ENCODE data around the gene PECR. TPM values are rescaled to one million over a fixed set of nuclear protein-coding genes. Genes with fewer than 3 reads are reported as not detected.

Gene PECR
- total and polyA plus RNA-seq, 9 of the 15 experiments (the other 6 are each of a cell fraction or from before 2014, with no cell fraction given) = 1.1 to 10.3 (median 8.2) TPM

GRCh38 chr2:216101109-216101508 lies 19.5 kb upstream of the PECR start:
- ATAC-seq = no peak
- BruUV-seq (replicated peaks) = no TSS peak
- WGBS (ENCODE audit: insufficient coverage, low coverage, missing lambda C conversion rate) = 54% methylated on average over 1 of the region's 4 CpGs
- no peak overlapping the region for H3K9ac ChIP-seq (ENCODE audit: insufficient read depth in 1 of 2, low read depth in 2 of 2, low read length in 2 of 2)
- POLR2A ChIA-PET = interaction anchor here (0.6 to 1.5 kb wide), 2 partner anchors 11 to 270 kb away, joined by 3 read pairs; no protein-coding TSS in a partner anchor
- H3K27me3 ChIP-seq (ENCODE audit: control insufficient read depth in 2 of 2, insufficient read depth in 2 of 2, low read length in 2 of 2) = no peaks in the 10 kb centered on the region
- no peaks in the 10 kb centered on the region for H3K4me1 ChIP-seq (replicated peaks in 1 of 2; ENCODE audit: control insufficient read depth in 2 of 2, insufficient read depth in 2 of 2, low read length in 2 of 2)
- no peak overlapping the region for H3K4me3 ChIP-seq
- H3K36me3 ChIP-seq (ENCODE audit: control insufficient read depth, insufficient read depth, low read length) = no peaks in the 10 kb centered on the region
- H3K9me3 ChIP-seq (replicated peaks; ENCODE audit: control insufficient read depth, insufficient read depth, low read depth, low read length) = no peaks in the 10 kb centered on the region
- intact Hi-C loops (cut with micrococcal nuclease) (loop anchor here (10.0 kb wide), 1 partner anchor 146 kb away; no protein-coding TSS in a partner anchor), in situ Hi-C loops (cut with MboI) (no loop called here)
- H3K9me1 ChIP-seq (ENCODE audit: control insufficient read depth, insufficient read depth, low read length) = no peaks in the 10 kb centered on the region
- H3K27ac ChIP-seq (ENCODE audit: extremely low read depth, low read depth, low read length) = no peak overlapping the region
- CTCF ChIA-PET (ENCODE audit: low intra/inter-chr PET ratio) = no interaction called here
- no peaks in the 10 kb centered on the region for H4K20me1 ChIP-seq (replicated peaks; ENCODE audit: control insufficient read depth, insufficient read depth, low read length)
- H2AFZ ChIP-seq (ENCODE audit: low read depth, low read length) = peak overlapping the region; percentile 20; the same call in 1 of the 2 replicates
- FAIRE-seq = no peak
- TF ChIP-seq MAFG (tag; conservative IDR thresholded peaks at IDR 0.05) (no peak), HINFP (tag; conservative IDR thresholded peaks at IDR 0.05; ENCODE audit: low read depth) (no peak), ARID3B (CRISPR knock-in tag; IDR thresholded peaks at IDR 0.05; ENCODE audit: borderline replicate concordance) (no peak), TFE3 (CRISPR knock-in tag; IDR thresholded peaks at IDR 0.05) (peak; percentile 65), MCM5 (IDR thresholded peaks at IDR 0.05; ENCODE audit: low read depth) (no peak), ZNF174 (CRISPR knock-in tag; IDR thresholded peaks at IDR 0.05) (no peak), HIVEP1 (CRISPR knock-in tag; IDR thresholded peaks at IDR 0.05) (no peak), SIN3A (IDR thresholded peaks at IDR 0.05; ENCODE audit: borderline replicate concordance in 2 of 2, control insufficient read depth in 1 of 2, low read depth in 2 of 2, low read length in 2 of 2) (no peak), ZNF274 (IDR thresholded peaks at IDR 0.05; ENCODE audit: borderline replicate concordance, low read depth, low read length) (no peak)
- H3K79me2 ChIP-seq (ENCODE audit: control insufficient read depth, insufficient read depth, low read length) = no peaks in the 10 kb centered on the region
- no peak for DNase-seq (ENCODE audit: extremely low read depth in 1 of 4, low spot score in 3 of 4)
- no peak overlapping the region for H3K4me2 ChIP-seq (ENCODE audit: insufficient read depth, low read length)
